GM10266 (cell line): ENCODE measurements around the gene PGC.

Experiments used
- DNase-seq: peaks from one replicate; pipeline ENCODE4 v3.0.0; 2012; ENCODE audit errors: extremely low spot score
- CTCF ChIP-seq: IDR thresholded peaks from 2 replicates; pipeline ENCODE4 v1.5.1; 2012; ENCODE audit warnings: mild to moderate bottlenecking, low read depth; ENCODE audit not compliant: control insufficient read depth, insufficient read depth; ENCODE audit errors: missing control alignments

The PGC gene

GRCh38 chr6:41720262-41720620 is 27.0 kb downstream of the PGC start:
- peak; percentile 66 for DNase-seq
- TF ChIP-seq CTCF = no peak

GRCh38 chr6:41719436-41720261 is 27.5 kb downstream of the PGC start:
- no peak for DNase-seq
- TF ChIP-seq CTCF = no peak

GRCh38 chr6:41718828-41719227 is 28.4 kb downstream of the PGC start:
- TF ChIP-seq CTCF = no peak
- no peak for DNase-seq

GRCh38 chr6:41717392-41717736 is 29.8 kb downstream of the PGC start:
- no peak for TF ChIP-seq CTCF
- no peak for DNase-seq

GRCh38 chr6:41716516-41717391 is 30.4 kb downstream of the PGC start:
- TF ChIP-seq CTCF = no peak
- no peak for DNase-seq

- no peak for TF ChIP-seq CTCF
- DNase-seq = no peak
Measured at GRCh38 chr6:41715795-41716515, 31.2 kb downstream of the PGC start.
